GM18505 (cell line): ENCODE data around the gene IFNL4.
"Not testable (repeated sequence)": the region's sequence is repeated elsewhere in the genome, so short reads cannot be mapped to it uniquely, and the experiment has no call there.

ENCODE experiments used
- ATAC-seq: cut with Tn5 transposase; IDR thresholded peaks from one replicate; pipeline ENCODE4 v1.9.1; 2021; ENCODE audit not compliant: unreplicated experiment
- POLR2A ChIP-seq: IDR thresholded peaks from 4 replicates; pipeline ENCODE4 v1.6.1; 2011; ENCODE audit warnings: borderline replicate concordance; ENCODE audit not compliant: insufficient read depth, insufficient read length; ENCODE audit errors: extremely low read depth

IFNL4 gene

DNA sequence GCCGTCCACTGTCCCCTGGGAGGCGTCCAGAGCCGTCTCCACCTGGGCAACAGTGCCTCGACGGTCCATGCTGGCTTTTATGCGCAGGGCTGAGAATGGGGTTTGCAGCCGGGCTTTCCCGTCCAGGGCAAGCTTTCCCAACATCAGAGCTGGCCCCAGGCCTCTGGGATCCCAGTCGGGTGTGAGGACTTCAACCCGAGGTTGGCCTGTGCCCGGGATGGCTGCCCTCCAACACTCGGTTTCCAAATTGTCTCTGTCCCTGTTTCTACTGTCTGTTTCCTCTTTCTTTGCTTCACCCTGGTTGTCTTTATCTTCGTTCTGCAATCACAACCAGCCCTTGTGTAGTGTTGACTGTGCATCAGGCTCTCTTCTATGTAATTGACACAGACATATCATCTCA lies at the start of gene IFNL4:
Gene IFNL4, minus strand, starts transcription at position 51 of the 400 bp plus-strand sequence.
- ATAC-seq = no peak
- no peak for TF ChIP-seq POLR2A

DNA sequence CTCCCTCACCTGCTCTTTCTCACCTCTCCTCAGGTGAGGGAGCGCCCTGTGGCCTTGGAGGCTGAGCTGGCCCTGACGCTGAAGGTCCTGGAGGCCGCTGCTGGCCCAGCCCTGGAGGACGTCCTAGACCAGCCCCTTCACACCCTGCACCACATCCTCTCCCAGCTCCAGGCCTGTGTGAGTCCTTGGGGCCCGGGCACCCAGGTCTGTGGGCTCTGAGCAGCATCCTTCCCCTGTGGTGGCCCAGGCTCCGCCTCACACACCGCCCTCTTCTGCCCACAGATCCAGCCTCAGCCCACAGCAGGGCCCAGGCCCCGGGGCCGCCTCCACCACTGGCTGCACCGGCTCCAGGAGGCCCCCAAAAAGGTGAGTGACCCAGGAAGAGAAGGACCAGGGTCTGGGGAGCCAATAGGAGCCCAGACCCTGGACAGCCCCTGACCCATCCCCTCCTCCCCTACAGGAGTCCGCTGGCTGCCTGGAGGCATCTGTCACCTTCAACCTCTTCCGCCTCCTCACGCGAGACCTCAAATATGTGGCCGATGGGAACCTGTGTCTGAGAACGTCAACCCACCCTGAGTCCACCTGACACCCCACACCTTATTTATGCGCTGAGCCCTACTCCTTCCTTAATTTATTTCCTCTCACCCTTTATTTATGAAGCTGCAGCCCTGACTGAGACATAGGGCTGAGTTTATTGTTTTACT lies 49.4 kb upstream of the IFNL4 start:
- no peak for ATAC-seq
- no peak for TF ChIP-seq POLR2A

DNA sequence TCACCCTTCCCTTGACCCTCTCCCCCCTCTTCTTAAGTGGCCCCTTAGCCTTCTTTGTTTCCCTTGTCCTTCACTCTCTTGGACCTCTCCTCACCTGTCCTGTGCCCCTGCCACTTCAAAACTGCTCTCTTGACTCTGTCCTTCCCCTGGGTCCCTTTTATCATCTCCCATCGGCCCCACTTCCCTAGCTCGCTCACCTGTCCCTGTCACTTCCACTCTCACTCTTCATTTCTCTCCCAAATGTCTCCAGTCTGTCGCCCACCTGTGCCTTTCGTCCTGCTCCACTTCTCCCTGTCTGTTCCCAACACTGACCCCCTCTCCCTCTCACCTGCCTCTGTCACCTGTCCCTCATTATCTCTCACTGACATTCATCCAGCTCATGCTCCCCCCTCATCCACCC lies 48.2 kb upstream of the IFNL4 start:
- TF ChIP-seq POLR2A = no peak
- ATAC-seq = no peak

DNA sequence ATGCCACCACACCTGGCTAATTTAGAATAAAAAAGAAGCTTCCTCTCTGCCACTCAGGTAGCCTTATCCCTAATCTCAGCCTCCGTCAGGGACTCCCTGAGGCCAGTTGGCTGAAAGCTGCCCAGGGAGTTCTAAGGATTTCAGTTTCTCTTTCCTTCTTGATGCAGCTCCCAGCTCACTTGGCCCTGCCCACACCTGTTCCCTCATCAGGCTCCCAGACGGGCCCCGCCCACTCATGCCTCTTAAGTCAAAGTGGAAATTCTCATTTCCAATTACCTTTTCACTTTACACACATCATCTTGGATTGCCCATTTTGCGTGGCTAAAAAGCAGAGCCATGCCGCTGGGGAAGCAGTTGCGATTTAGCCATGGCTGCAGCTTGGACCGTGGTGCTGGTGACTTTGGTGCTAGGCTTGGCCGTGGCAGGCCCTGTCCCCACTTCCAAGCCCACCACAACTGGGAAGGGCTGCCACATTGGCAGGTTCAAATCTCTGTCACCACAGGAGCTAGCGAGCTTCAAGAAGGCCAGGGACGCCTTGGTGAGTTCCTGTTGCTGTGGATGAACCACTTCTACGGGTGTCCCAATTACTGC lies 47.5 kb upstream of the IFNL4 start, which contains the start of gene IFNL1:
Gene IFNL1, plus strand, starts transcription at position 353 of the 591 bp plus-strand sequence. Its CDS starts 15 bp downstream, at position 368.
- no peak for ATAC-seq
- no peak for TF ChIP-seq POLR2A

DNA sequence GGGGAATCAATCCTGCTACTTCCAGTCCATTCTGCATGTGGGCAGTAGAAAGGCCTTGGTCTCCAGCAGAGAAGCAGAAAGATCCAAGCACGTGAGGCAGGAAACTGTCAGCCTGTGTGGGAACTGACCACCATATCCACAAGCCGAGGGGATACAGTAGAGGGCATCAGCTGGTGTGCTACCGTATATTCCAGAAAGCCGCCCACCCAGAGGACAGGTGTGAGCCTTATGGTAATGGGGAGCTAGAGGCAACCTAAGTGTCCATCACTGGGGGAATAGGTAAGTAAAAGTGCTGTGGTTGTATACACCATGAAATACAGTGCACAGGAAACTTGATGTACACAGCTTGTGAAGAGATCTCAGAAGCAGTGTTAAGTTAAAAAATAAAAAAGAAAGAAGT lies 44.7 kb upstream of the IFNL4 start:
- no peak for TF ChIP-seq POLR2A

DNA sequence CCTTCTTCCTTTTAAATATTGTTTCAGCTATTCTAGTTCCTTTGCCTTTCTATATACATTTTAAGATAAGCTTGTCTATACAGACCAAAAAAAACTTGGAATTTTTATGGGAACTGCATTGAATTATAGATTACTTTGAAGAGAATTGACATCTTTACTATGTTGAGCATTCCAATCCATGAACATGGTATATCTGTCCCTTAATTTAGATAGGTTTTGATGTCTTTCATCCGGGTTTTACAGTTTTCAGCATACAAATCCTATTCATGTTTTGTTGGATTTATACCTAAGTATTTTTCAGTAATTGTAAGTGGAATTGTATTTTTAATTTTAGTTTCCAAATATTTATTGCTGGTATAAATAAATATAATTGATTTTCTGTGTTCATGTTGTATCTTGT lies 35.4 kb upstream of the IFNL4 start:
- TF ChIP-seq POLR2A = no peak
- no peak for ATAC-seq

More for the DNA sequence above, 44.7 kb upstream of the IFNL4 start:
- no peak for ATAC-seq

DNA sequence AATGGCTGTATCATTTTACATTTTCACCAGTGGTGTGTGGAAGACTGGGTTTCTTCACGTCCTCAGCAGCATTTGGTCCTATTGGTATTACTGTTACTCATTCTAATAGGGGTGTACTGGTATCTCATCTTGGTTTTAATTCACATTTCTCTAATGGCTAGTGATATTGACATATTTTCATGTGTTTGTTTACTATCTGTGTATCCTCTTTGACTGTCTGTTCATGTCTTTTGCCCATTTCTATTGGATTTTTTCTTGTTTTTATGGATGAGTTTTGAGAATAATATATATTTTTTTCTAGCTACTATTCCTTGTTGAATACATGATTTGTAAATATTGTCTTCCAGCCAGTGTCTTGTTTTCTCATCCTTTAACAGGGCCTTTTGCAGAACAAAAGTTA lies 33.4 kb upstream of the IFNL4 start:
- TF ChIP-seq POLR2A = no peak
- ATAC-seq = no peak

DNA sequence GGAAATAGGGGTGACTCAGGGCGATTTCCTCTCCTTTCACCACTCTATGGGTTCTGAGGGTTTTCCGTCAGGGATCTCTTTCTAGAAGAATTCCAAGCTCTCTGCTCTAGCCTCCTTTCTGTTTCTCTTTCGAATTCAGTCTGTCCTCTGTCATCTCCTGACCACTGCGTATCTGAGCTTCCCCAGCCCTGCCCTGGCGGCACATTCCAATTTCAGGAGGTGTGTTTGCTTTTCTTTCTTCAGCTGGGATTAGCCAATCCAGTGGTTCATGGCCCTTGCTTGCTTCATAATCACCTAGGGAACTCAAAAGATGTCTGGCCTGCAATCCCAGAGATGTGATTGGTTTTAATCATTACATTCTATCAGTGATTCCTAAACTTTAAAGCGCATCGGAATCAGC lies 28.9 kb upstream of the IFNL4 start:
- ATAC-seq = no peak
- no peak for TF ChIP-seq POLR2A

DNA sequence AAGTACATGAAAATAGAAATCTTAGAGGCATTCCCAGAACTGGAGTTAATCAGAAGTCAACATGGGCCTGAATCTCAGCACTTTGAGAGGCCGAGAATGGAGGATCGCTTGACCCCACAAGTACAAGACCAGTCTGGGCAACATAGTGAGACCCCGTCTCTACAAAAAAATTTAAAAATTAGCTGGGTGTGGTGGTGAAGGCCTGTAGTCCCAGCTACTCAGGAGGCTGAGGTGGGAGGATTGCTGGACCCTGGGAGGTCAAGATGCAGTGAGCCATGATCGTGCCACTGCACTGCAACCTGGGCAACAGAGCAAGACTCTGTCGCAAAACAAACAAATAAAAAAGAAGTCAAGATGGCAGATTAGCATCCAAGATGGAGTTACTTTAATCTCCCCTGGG lies 28.1 kb upstream of the IFNL4 start:
- ATAC-seq = no peak
- no peak for TF ChIP-seq POLR2A

DNA sequence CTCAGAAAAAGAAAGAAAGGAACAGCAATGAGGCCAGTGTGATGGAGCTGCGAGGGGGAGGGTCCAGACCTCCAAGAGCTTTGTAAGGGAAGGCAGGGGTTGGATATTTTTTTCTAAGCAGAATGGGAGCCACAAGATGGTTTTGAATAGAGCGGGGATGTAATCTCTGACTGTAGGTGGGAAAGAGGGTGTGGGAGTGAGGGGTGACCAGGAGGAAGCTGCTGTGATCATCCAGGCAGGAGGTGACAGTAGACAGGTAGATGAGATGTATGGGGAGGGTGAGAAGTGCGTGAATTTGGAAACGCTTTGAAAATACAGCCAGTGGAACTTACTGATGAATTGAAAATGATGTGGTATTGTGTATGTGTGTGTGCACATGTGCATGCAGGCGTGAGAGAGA lies 26.9 kb upstream of the IFNL4 start:
- no peak for ATAC-seq
- TF ChIP-seq POLR2A = no peak

DNA sequence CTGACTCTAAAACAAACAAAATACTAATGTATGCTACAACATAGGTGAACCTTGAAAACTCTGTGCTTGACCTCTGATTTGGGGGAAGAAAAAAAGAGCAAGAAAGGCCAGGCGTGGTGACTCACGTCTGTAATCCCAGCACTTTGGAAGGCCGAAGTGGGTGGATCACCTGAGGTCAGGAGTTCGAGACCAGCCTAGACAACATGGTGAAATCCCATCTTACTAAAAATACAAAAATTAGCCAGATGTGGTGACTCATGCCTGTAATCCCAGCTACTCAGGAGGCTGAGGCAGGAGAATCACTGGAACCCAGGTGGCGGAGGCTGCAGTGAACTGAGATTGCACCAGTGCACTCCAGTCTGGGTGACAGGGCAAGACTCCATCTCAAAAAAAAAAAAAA lies 25.2 kb upstream of the IFNL4 start:
- ATAC-seq = not testable (repeated sequence)

DNA sequence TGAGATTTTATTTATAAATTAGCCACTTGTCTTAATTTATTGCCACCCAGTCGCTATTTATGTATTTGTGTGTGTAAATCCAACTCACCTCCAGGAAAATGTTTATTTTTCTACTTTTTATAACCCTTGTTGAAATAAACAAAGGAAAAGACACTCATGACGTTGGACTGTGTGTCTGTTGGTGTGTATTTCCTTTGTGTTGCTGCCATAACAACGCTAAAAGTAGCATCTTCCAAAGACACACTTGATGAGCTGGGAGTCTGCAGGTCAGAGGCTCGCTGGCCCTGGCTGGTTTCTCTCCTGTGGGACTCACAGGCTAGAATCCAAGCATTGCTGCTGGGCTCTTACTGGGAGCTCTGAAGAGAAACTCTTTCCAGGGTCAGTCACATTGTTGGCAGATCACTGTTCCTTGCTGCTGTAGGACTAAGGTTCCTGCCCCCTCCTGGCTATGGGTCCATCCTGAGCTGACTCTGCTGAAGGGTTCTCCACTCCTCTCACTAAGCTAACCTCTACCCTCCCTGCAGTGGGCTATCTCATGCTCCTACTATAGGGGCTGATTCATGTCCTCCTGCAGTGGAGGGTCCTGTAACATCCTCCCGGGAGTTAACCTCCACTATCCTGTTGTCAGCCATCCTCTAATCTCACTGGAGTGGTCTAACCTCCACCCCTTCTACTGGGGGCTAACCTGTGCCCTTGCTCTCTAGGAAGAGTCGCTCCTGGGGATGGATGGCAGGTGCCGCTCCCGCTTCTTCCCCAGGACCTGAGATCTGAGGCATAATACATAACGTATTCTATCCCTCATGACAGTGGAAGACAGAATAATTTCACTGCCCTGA lies 21.6 kb upstream of the IFNL4 start:
- no peak for TF ChIP-seq POLR2A
- no peak for ATAC-seq

DNA sequence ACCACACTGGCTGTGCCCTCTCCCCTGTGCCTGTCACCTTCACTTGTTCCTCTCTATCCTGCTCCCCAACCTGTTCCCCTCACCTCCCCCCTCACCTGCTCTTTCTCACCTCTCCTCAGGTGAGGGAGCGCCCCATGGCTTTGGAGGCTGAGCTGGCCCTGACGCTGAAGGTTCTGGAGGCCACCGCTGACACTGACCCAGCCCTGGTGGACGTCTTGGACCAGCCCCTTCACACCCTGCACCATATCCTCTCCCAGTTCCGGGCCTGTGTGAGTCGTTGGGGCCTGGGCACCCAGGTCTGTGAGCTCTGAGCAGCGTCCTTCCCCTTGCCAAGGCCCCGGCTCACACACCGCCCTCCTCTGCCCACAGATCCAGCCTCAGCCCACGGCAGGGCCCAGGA lies 20.7 kb upstream of the IFNL4 start:
- ATAC-seq = not testable (repeated sequence)

DNA sequence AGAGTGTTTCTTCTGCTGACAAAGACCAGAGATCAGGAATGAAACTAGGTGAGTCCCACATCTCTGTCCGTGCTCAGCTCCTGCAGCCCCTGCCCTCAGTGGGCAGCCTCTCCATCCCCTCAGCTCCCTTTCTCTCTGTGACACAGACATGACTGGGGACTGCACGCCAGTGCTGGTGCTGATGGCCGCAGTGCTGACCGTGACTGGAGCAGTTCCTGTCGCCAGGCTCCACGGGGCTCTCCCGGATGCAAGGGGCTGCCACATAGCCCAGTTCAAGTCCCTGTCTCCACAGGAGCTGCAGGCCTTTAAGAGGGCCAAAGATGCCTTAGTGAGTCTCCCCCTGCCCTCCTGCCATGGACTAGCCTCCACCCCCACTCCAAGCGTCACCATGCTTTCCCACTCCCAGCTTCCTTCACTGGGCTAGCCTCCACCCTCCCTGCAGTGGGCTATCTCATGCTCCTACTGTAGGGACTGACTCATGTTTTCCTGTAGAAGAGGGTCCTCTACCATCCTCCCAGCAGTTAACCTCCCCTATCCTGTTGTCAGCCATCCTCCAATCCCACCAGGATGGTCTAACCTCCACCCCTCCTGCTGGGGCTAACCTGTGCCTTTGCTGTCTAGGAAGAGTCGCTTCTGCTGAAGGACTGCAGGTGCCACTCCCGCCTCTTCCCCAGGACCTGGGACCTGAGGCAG lies 20.0 kb upstream of the IFNL4 start:
- ATAC-seq = not testable (repeated sequence)

DNA sequence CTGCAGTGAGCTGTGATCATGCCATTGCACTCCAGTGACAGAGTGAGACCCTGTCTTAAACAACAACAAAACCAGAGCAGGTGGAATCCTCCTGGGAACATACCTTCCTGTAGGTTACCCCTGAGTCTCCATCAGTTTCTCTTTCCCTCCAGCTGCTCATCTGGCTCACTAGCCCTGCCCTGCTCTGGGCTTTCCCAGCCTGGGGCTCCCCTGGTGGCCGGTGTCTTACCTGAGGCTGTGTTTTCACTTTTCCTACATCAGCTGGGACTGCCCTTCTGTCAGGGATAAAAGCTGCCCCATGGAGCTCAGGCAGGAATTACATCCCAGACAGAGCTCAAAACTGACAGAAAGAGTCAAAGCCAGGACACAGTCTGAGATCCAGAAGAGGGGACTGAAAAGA lies 19.4 kb upstream of the IFNL4 start, which contains the start of gene IFNL2:
Gene IFNL2, plus strand, starts transcription at position 312 of the 400 bp plus-strand sequence. CDS start 173 bp downstream, outside the sequence.
- ATAC-seq = not testable (repeated sequence)
